NCI-H128 (cell line): Measurements from ENCODE around the gene SLC44A3.
"Not testable (repeated sequence)": the region's sequence is repeated elsewhere in the genome, so short reads cannot be mapped to it uniquely, and the experiment has no call there.

Experiments
- DNase-seq: peaks from one replicate; lab custom pipeline; 2025; ENCODE audit not compliant: unreplicated experiment; lab: John Stamatoyannopoulos, UW

The SLC44A3 gene

DNA sequence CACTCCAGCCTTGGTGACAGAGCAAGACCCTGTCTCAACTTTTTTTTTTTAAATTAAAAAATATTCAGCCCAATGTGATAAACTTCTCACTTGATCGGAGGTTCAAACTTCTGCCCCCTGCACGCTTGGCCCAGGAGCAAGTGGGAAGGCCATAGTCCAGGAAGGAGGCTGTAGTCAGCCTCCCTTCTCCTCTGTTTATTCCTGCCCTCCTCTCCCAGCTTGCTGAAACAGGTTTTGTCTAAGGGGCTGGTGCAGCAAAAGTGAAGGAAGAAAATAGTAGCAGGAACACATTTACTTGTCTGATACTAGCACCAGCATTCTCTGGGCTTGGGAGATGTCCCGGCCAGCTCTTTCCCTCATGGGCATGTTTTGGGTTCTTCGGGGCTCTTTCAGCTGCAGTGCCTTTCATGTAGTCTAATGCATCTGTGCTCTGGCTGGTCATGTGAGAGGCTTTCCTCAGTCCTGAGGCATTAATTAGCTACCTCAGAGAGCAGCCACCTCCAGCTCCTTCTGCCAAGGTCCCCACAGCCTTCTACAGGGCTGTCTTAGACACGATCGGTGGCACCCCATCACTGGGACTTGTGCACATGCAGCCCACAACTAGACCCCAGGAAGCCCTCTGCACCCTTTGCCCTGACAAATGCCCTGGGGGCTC is 12.9 kb downstream of the SLC44A3 start:
- no peak for DNase-seq

DNA sequence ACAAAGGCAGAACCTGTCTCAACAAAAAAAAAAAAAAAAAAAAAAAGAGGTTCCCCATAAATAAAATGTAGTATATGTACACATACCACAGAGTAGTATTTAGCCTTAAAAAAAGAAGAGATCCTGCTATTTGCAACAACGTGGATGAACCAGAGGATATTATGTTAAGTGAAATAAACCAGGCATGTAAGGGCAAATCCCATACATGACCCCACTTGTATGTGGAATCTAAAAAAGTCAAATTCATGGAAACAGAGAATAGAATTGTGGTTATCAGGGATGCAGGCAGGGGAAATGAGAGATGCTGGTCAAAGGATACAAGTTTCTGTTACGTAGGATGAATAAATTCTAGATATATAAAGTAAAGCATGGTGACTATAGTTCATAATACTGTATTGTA is 16.7 kb downstream of the SLC44A3 start:
- DNase-seq: no peak

DNA sequence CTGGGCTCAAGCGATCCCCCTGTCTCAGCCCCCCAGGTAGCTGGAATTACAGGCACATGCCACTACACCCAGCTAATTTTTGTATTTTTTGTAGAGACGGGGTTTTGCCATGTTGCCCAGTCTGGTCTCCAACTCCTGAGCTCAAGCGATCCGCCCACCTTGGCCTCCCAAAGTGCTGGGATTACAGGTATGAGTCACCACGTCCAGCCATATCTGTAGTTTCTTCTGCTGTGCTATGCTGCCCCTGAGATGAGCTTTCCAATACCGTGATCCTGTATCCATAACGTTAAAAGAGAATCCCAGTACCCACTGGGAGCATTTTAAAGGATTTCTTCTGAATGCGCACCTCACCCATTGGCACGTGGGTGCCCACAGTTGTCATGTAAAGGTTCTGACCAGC is 20.2 kb downstream of the SLC44A3 start:
- not testable (repeated sequence) for DNase-seq

DNA sequence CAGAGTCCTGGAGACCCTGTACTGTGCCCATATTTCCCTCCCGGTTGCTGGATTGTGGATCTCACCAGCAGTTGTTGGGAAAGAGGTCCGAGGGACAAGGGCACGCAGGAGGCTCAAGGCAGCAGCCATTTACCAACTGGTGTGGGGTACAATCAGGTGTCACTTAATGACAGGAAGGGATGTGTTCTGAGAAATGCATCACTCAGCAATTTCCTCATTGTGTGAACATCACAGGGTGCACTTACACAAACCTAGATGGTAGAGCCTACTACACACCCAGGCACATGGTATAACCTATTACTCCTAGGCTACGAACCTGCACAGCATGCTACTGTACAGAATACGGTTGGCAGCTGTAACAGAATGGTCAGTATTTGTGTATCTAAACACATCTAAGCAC is 20.7 kb downstream of the SLC44A3 start:
- no peak for DNase-seq

DNA sequence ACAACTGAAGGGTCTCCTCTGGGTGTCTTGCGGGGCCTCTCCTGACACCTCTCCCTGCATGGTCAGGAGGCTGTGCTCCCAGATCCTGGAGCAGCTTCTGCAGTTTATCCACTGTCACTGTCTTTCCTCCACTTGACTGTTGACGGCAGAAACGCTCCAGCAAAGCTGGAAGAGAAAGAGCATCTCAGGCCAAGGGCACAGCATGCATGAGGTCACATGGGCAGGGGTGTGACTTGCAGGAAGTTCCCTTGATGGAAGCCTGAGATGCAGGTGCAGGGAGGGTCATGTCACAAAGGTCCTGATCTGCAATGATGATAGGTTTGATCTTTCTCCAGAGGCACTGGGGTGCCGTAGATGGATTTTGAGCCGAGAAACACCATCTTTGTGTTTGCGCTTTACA is 23.3 kb downstream of the SLC44A3 start:
- no peak for DNase-seq

DNA sequence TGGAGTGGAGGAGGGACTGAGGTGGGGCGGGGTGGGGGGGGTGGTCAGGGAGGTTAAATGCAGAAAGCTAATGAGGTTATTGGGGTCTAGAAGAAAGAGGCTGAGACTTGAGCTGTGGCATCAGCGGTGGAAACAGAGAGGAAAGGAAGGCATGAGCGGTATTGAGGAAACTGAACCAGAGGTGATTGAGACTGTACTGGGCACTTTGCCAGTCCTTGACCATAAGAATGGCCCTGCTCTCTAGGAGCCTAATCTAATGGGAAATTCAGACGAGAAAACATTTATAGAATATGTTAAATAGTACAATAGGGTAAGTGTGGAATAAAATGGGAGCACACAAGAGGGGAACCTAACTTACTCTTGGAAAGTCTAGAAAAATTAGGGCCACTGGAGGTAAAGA is 23.7 kb downstream of the SLC44A3 start:
- DNase-seq: no peak

GRCh38 chr1:94846308-94846707 is 26.2 kb downstream of the SLC44A3 start:
- DNase-seq: no peak

DNA sequence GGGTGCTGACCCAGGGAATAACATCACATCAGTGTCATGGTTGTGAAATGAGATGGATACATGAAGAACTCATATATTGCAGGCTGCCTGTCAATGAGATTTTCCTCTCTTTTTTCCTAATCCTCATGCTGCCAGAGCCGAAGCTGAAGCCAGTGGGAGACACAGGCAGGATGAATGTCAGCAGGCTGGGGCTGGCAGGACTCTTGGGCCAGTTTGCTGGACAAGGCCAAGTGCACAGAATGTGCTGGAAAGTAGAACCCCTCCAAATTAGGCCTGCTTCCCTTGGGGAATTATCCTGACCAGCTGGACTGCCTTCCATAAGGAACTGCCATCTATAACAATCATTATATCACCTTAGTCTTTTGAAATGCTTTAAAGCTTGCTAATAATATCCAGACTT is 31.4 kb downstream of the SLC44A3 start:
- no peak for DNase-seq

- no peak for DNase-seq
Measured at GRCh38 chr1:94852788-94853187, 32.6 kb downstream of the SLC44A3 start.

GRCh38 chr1:94854458-94855306 is 34.5 kb downstream of the SLC44A3 start:
- DNase-seq: peak; percentile 57

GRCh38 chr1:94855307-94855700 is 35.1 kb downstream of the SLC44A3 start:
- no peak for DNase-seq

- no peak for DNase-seq
Measured at GRCh38 chr1:94856004-94856403, 35.8 kb downstream of the SLC44A3 start.

- DNase-seq: no peak
Measured at GRCh38 chr1:94856868-94857267, 36.7 kb downstream of the SLC44A3 start.

GRCh38 chr1:94858276-94858675 is 38.1 kb downstream of the SLC44A3 start:
- DNase-seq: no peak

DNA sequence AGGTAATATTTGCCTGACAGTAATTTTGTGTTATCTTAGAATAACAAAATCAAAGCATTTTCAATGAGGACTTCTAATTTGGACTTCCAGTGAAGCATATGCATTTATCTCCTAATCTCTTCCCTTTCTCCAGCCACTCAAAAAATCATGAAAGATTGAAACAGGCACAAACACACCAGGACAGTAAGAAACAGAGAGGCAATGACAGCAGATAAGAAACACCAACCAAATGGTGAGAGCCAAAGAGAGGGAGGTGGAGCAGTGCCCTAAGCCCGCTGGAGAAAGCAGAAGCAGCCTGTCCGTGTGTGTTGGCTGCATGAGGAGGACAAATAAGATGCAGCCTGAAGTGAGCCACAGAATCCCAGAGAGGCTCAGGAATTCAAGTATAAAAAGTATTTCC is 39.0 kb downstream of the SLC44A3 start:
- no peak for DNase-seq

GRCh38 chr1:94862718-94863117 is 42.6 kb downstream of the SLC44A3 start:
- DNase-seq: no peak

GRCh38 chr1:94863297-94863911 is 43.2 kb downstream of the SLC44A3 start:
- no peak for DNase-seq

GRCh38 chr1:94863919-94864318 is 43.8 kb downstream of the SLC44A3 start:
- no peak for DNase-seq

- DNase-seq: no peak
Measured at GRCh38 chr1:94864821-94865220, 44.7 kb downstream of the SLC44A3 start.

GRCh38 chr1:94865360-94865759 is 45.2 kb downstream of the SLC44A3 start:
- DNase-seq: no peak

- no peak for DNase-seq
Measured at GRCh38 chr1:94866164-94866807, 46.1 kb downstream of the SLC44A3 start.

- DNase-seq: no peak
Measured at GRCh38 chr1:94871031-94871430, 50.9 kb downstream of the SLC44A3 start.
